NCI-H1436 treated with DMSO at 0.1 percent for 48 hours (cell line): ENCODE data around the gene PARD3B.

Source experiments
- DNase-seq: peaks from one replicate; lab custom pipeline; 2025; lab: John Stamatoyannopoulos, UW

Gene PARD3B

GRCh38 chr2:205617905-205618304 lies 1072.6 kb downstream of the PARD3B start:
- DNase-seq = no peak

- DNase-seq = no peak
Measured at GRCh38 chr2:205619600-205619999, 1074.3 kb downstream of the PARD3B start.

GRCh38 chr2:205627085-205627484 lies 1081.8 kb downstream of the PARD3B start:
- DNase-seq = no peak

- no peak for DNase-seq
Measured at GRCh38 chr2:205628422-205628821, 1083.1 kb downstream of the PARD3B start.

DNA sequence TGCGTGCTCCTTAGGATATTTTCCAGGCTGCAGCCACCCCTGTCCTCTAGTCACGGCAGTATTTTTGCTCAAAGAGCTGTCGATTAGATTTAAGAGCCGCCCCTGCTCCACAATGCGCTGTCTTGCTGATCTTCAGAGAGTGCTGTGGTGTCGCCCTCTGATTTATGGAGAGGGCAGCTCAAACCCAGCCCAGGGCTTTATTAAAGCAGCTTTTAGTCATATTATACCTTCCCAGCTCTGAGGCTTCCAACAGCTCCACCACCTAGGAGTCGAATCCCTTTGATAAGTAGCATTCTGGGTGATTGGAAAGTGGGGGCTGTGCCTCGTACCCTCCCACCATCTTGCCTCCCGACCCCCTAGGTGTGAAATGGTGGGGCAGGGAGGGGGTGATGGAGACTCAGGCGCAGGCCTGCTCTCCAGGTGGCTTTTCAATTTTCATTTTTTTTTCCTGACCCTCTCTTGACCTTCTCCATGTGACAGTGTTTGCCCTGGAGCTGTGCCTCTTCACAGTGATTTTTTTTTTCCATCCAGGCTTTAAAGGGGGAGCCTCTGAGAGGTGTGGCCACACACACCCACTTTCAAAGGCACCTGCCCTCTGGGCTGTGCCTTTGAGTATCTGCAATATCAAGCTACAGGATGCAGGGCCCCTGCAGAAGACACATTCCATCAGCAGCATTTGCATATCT lies 1084.0 kb downstream of the PARD3B start:
- no peak for DNase-seq

GRCh38 chr2:205633994-205634393 lies 1088.7 kb downstream of the PARD3B start:
- DNase-seq = no peak

DNA sequence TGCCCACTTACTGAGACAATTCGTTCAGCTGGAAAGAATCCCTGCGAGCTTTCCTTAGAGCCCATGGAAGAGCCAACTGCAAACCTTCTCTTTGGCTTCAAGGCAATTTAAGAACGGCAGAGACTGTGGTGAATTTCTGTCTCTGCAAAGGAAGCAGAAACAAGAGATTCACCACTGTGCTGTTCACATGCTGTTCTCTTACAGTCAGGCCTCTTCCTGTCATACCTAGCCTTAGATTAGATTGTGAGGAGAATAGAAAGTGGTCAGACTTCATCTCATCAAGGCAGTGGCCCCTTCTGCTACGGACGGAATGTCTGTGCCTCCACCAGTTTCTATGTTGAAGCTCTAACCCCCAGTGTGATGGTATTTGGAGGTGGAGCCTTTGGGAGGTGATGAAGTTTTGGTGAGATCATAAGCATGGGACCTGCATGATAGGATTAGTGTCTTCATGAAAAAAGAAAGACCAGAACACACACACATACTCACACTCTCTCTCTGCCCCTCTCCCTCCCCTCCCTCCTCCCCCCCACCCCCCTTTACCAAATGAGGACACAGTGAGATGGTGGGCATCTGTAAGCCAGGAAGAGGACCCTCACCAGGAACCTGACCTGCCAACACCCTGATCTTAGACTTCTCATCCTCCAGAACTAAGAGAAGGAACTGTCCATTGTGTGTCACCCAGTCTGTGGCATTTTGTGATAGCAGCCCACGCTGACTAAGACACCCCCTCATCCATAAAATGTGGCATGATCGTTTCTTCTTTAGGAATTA lies 1091.5 kb downstream of the PARD3B start:
- DNase-seq = no peak

DNA sequence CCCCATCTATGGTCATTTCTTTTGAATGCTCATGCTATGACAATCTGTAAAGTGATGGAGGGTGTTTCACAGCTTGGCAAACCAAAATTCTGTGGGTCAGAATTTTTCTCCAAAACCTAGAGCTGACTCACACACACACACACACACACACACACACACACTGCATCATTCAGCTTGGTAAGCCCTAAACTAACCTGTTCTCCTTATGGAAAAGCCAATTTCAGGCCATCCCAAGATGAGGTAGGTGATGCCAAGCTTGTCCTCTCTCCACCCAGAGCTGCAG lies 1092.0 kb downstream of the PARD3B start:
- no peak for DNase-seq

DNA sequence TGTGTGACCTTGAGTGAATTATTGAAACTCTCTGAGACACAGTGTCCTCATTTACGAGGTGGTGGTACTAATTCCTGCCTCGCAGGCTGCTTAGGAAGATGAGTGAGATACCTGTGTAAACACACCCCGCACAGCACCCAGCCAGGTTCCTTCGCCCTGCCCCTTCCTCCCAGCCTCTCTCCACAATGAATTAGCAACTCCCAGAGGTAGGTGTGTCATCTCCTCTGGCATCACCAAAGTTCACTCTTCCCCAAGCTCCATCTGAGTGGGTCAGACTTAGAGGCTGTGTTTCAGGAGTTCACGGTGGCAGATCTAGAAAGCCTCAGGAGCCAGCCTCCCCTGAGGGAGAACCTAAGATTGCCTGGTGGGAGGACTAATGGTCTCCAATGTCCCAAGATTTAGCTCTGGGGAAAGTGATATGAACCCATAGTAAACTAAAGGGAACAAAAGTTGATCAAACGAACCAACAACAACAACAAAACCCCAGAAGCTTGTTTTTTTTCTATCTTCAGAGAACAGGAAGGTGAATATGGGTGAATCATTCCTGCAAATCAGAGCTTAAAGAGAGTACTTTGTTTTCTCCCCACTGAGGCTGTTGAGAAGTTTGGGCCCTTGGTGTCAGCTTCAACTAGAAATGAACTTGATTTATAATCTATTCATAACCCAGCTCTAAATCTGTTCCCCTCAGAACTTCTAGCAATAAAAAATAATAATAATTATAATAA lies 1092.7 kb downstream of the PARD3B start:
- DNase-seq = no peak

DNA sequence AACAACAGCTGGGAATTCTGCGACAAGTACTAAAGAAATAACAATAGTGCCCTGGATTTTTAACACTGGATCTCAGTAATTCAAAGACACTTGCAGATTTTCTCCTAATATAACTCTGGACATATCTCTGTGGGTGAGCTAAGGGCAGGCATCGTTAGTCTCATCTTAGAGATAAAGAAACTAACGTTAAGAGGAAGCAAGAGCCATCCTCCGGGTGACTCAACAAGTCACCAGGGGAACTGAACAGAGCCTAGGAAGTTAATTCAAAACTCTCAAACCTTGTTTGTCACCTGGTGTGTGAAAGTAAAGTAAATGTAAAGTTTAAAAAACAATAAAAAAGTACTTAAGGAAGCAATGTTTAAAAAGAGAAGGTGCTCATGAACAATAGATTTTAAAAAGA lies 1095.4 kb downstream of the PARD3B start:
- DNase-seq = no peak

DNA sequence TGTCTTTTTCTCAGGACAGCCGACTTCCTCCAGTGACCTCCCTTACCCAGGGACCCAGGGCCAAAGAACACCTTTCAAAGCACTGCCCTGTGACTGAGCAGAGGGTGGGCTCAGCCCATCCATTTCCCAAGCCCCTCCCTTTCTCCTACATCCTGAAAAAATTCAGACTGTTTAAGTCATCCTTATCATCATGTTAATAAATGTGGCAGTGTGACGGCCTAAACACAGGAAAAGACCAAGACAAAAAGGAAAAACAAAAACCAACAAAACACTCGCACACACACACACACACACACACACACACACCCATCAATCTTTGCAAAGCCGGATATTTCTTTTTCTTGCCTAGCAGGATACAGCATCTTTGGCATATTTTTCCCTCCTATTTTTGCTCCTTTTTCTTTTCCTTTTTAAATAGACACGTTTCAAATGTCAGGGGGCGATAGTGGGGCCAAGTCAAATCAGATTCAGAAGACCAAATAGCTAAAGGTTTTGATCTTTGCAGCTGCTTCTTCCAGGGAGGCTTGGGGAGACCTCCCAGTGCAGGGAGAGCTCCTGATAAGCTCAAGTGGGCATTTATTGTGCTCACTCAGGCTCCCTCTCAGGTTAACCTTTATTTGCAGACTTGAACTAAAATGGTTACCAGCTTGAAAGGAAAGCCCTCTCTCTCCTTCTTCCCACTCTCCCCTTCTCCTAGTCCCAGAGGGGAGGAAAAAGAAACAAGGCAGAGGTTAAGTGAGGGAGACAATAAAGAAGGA lies 1097.5 kb downstream of the PARD3B start:
- DNase-seq = no peak

DNA sequence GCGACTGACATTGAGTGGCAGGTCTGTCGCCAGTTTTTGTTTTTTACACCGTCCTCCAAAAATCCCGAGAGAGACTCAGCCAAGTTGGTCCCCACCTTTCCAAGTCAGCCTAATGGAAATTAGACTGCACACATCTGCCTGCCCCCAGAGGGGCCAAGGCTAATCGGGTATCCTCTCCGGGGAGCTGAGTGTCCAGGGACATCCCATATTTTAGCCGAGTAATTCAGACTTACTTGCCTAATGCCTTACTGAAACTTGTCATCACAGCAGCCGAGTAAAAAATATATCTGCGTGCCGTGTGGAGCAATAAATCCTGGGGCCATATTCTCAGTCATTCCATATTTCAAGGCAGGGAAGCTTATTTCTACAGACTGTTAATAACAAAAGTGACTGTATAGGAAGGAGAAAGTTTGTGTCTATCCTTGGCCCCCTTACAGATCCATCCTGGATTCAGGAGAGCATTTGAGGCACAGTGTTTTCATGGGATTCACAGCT lies 1098.2 kb downstream of the PARD3B start:
- DNase-seq = no peak

GRCh38 chr2:205644018-205644417 lies 1098.7 kb downstream of the PARD3B start:
- no peak for DNase-seq

DNA sequence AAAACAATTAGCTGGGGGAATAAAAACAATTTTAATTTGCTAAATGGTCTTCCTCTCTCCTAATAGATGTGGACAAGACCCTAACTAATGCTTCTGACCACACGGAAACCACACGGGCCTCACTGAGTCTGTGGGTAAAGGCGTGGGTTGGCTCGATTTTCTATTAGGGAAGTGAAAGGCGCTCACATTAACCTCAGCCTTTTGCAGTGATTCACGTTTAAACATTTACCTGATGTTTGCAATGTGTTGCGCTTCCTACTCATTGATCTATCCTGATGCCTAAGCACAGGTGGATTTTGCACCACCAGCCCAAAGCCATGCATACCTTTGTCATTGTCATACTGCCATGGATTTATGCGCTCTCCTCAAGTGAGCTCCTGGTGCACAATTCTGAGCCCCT lies 1101.4 kb downstream of the PARD3B start:
- DNase-seq = no peak

DNA sequence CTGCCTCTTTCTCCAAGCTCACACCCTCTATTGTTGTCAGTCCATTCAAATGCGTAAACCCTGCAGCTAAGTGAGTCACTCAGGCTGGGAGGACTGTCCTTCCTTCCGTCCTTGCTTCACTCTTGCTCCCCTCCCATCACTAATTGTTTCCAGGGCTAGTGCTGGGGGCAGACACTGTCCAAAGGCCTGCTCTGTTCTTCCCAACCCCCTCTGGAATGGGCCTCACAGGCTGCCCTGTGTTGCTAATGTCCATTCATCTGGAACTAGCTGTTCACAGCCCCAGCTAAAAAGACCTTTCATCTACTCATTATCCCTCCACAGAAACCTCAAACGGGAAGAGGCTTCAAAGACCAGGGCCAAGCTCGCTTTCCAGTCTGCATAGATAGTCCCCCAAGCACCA lies 1105.2 kb downstream of the PARD3B start:
- no peak for DNase-seq

- DNase-seq = no peak
Measured at GRCh38 chr2:205650931-205651330, 1105.7 kb downstream of the PARD3B start.

DNA sequence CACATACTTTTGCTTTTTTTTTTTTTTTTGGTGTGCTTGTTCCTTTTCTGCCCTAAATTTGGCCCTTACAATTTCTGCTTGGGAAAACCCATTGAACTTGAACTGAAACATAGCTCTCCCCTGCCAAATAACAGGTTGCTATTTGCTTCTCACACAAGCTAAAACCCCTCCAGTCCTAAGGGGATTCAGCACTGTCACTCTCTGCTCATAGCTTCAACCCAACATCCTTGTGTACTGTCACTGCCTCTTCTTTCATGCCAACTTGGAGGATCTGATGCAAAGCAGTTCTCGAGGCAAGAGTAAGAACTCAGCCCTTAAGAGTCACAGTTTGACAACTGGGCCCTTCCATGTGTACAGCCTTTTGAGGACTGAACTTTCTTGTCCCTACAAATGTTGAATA lies 1106.4 kb downstream of the PARD3B start:
- DNase-seq = no peak

DNA sequence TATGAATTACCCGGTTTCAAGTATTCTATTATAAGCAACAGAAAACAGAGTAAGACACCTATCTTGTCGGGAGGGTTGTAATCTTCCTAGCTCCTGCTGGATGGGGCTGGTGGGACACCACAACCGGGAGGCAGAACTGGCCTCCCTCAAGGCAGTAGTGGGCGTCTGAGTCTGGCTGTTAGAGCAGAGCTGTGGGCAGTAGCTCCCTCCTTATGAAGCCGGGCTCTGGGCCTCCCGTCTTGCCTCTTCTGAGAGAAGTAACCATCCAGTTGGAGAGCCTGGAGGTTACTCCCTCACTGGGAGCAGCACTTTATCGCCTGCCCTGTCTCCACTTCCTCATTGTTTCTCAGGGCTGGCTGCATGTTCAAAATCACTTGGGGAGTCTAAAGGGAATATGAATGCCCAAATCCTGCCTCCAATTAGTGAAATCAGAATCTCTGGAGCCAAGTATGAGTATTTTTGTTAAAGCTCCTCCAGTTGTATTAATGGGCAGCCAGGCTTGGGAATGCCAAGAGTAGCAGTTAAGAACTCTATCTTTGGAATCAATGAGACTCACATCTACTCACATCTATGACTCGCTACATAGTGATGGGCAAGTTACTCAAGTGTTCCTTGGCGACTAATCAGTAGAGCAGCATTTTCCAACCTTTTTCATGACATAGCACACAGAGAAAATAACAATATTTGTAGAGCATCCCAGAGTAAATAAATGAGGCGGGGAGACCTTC lies 1109.8 kb downstream of the PARD3B start:
- no peak for DNase-seq

DNA sequence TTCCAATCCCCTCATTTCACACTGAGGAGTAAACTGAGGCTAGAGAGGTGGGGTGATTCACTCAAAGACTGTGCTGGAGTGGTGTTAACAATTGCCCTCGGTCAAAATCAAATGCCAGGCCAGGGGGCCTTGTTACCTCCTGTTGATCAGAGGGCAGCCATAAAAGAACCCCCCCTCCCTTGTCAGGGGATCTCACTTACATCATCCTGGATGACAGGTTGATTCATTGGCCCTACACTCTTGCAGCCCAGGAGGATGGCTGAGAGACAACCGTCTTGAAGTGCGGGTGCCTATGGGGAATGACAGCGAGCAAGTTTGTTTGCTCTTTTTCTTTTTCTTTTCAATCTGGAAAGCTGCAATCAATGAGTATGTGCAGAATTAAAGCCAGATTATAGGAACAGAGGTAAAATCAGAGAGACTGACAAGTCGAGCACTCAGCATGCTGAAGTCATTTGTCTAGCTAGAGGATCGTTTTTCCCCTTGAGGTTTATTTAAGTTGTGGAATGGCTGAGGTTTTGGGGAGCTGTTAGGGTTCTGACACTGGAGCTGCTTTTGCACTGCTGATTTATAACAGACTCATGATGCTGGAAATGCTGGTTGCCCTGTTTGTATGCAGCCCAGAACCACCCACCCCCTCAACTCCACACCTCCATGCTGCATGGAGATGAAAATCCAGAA lies 1110.6 kb downstream of the PARD3B start:
- no peak for DNase-seq

DNA sequence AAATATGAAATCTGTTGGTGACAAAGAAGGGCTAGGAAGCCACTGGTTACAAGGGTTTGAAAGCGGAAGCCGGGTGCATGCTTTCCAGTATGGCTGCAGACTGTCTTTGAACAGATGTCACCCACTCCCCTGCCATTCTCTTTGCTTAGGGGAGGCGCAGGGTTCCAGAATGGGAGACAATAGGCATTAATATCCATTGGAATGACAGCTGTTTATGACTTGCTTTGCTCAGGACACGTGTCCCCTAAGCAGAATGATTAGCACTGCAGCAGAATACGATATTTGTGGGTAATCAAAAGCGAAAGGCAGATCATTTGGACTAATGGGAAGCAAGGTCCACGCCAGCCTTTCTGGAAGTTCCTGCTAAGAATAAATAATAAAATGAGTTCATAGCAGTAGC lies 1111.2 kb downstream of the PARD3B start:
- no peak for DNase-seq

DNA sequence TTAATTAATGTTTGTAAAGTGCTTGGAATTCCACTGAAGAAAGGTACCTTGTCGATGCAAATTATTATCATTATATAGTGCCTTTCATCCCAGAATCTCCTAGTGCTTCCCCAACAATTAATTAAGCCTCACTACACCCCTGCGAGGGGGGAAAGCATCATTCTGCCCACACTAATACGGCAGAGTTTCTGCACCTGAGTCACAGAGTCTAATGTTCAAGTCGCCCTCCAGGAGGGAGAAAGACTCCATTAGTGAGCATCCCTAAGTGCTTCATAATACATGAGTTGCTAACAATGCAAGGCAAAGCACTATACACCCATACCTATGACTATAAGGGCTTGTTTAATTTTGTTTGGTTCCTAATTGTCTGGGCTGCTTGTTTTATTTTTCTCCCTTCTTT lies 1111.7 kb downstream of the PARD3B start:
- no peak for DNase-seq
